ENCODE measurements around the gene CXCL16.

DNA sequence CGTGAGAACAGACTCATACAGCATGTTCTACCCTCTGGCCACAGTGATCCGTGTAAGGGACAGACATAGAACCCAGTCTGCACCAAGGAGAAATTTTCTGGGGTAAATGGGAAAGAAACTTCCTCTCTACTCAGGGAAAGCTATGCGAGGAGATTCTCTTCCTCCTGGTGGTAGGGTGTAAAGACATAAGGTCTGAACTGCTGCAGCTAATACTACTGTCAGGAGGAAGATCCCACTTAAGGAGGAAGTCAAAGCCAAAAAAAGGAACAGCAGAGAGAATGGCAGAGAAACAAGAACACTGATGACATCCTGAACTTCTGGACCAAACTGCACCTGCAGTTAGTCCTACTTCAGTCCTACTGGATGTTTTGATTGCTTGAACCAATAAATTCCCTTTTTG is 24.9 kb upstream of the CXCL16 start:
- TF ChIP-seq, protein P1, sequence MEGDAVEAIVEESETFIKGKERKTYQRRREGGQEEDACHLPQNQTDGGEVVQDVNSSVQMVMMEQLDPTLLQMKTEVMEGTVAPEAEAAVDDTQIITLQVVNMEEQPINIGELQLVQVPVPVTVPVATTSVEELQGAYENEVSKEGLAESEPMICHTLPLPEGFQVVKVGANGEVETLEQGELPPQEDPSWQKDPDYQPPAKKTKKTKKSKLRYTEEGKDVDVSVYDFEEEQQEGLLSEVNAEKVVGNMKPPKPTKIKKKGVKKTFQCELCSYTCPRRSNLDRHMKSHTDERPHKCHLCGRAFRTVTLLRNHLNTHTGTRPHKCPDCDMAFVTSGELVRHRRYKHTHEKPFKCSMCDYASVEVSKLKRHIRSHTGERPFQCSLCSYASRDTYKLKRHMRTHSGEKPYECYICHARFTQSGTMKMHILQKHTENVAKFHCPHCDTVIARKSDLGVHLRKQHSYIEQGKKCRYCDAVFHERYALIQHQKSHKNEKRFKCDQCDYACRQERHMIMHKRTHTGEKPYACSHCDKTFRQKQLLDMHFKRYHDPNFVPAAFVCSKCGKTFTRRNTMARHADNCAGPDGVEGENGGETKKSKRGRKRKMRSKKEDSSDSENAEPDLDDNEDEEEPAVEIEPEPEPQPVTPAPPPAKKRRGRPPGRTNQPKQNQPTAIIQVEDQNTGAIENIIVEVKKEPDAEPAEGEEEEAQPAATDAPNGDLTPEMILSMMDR (IDR thresholded peaks at IDR 0.05), result no peak
- TF ChIP-seq POLR2A (IDR thresholded peaks at IDR 0.05), result no peak
- TF ChIP-seq EP300 (IDR thresholded peaks at IDR 0.05), result no peak
